Measurements from ENCODE around the gene RNF157. TPM values are rescaled to one million over a fixed set of nuclear protein-coding genes. Genes with fewer than 3 reads are reported as not detected.

Gene RNF157
- total and polyA plus RNA-seq, 9 of the 15 experiments (the other 6 are each of a cell fraction or from before 2014, with no cell fraction given): 8.1 to 31.7 (median 20.8) TPM

GRCh38 chr17:76121932-76122430, 118.3 kb downstream of the RNF157 start:
- ATAC-seq (no peak), DNase-seq (ENCODE audit: extremely low read depth in 1 of 4, low spot score in 3 of 4) (peak in 1 of 4 experiments; percentile 18), FAIRE-seq (no peak)
- POLR2A ChIA-PET: interaction anchor here (0.8 to 11.3 kb wide), 3 partner anchors 149 to 158 kb away, joined by 3 to 157 read pairs (median 4); no protein-coding TSS in a partner anchor
- Histone ChIP-seq H2AFZ (ENCODE audit: low read depth, low read length) (peak overlapping the region; percentile 96), H3K4me2 (ENCODE audit: insufficient read depth, low read length) (no peak overlapping the region), H3K79me2 (ENCODE audit: control insufficient read depth, insufficient read depth, low read length) (no peaks in the 10 kb centered on the region), H4K20me1 (replicated peaks; ENCODE audit: control insufficient read depth, insufficient read depth, low read length) (no peaks in the 10 kb centered on the region), H3K4me3 (no peak overlapping the region), H3K27me3 (ENCODE audit: control insufficient read depth in 2 of 2, insufficient read depth in 2 of 2, low read length in 2 of 2) (no peaks in the 10 kb centered on the region), H3K9ac (ENCODE audit: insufficient read depth in 1 of 2, low read depth in 2 of 2, low read length in 2 of 2) (peak overlapping the region; percentile 41 to 81; a peak in 2 of 4 replicates), H3K4me1 (replicated peaks in 1 of 2; ENCODE audit: control insufficient read depth in 2 of 2, insufficient read depth in 2 of 2, low read length in 2 of 2) (peaks cover 5 to 21% of the 10 kb centered on the region in 2 experiments; a peak in 4 of 5 replicates), H3K9me1 (ENCODE audit: control insufficient read depth, insufficient read depth, low read length) (peaks cover 4% of the 10 kb centered on the region), H3K27ac (ENCODE audit: extremely low read depth, low read depth, low read length) (0 out of 3 replicates have a peak overlapping the region, but pooled peaks have one; percentile 33), H3K9me3 (replicated peaks; ENCODE audit: control insufficient read depth, insufficient read depth, low read depth, low read length) (no peaks in the 10 kb centered on the region), H3K36me3 (ENCODE audit: control insufficient read depth, insufficient read depth, low read length) (no peaks in the 10 kb centered on the region)
- CTCF ChIA-PET (ENCODE audit: low intra/inter-chr PET ratio): interaction anchor here (0.9 to 6.9 kb wide), 7 partner anchors 14 to 276 kb away, joined by 3 to 89 read pairs (median 6); no protein-coding TSS in a partner anchor
- 78% methylated on average over 17 of the region's 42 CpGs for WGBS (ENCODE audit: insufficient coverage, low coverage, missing lambda C conversion rate)
- in situ Hi-C loops (cut with MboI) (no loop called here), intact Hi-C loops (cut with micrococcal nuclease) (loop anchor here (1.0 to 5.0 kb wide), 4 partner anchors 60 to 175 kb away; no protein-coding TSS in a partner anchor)
- BruUV-seq (replicated peaks): no TSS peak
- TF ChIP-seq TBP (optimal IDR thresholded peaks at IDR 0.05; ENCODE audit: low read depth, low read length) (no peak), ZNF561 (CRISPR knock-in tag; conservative IDR thresholded peaks at IDR 0.05) (no peak), THAP12 (CRISPR knock-in tag; IDR thresholded peaks at IDR 0.05) (no peak), ZNF699 (CRISPR knock-in tag; IDR thresholded peaks at IDR 0.05; ENCODE audit: insufficient replicate concordance) (no peak), MAZ (CRISPR knock-in tag; conservative IDR thresholded peaks at IDR 0.05 in 1 of 2, IDR thresholded peaks at IDR 0.05 in 1 of 2) (no peak), ZNF644 (tag; IDR thresholded peaks at IDR 0.05; ENCODE audit: low read depth) (no peak), ZNF316 (IDR thresholded peaks at IDR 0.05) (0 out of 2 replicates have a peak, but pooled peaks have one; percentile 7), ILK (tag; IDR thresholded peaks at IDR 0.05; ENCODE audit: borderline replicate concordance, low read depth) (no peak), HINFP (tag; conservative IDR thresholded peaks at IDR 0.05; ENCODE audit: low read depth) (no peak), POLR2B (IDR thresholded peaks at IDR 0.05; ENCODE audit: low read depth, partially characterized antibody) (no peak), GTF3C2 (IDR thresholded peaks at IDR 0.05; ENCODE audit: borderline replicate concordance, extremely low read depth, insufficient read length) (no peak), RBFOX2 (IDR thresholded peaks at IDR 0.05; ENCODE audit: low read depth, low read length) (peak; percentile 11; the same call in 1 of the 2 replicates), NBN (IDR thresholded peaks at IDR 0.05; ENCODE audit: low read depth) (no peak), BCL6 (CRISPR knock-in tag; IDR thresholded peaks at IDR 0.05) (no peak), RBM15 (IDR thresholded peaks at IDR 0.05; ENCODE audit: insufficient read depth, low read length) (no peak)
